ENCODE measurements around the gene ADAMTS17. TPM values are rescaled to one million over a fixed set of nuclear protein-coding genes. Genes with fewer than 3 reads are reported as not detected.

ADAMTS17 gene
- total RNA-seq, 1 donor from 2014 or later, result not detected

- no peak for DNase-seq (ENCODE audit: extremely low read depth, low read depth, low spot score)
These were observed 63.0 kb downstream of the ADAMTS17 start for GRCh38 chr15:100278596-100279380.

GRCh38 chr15:100277087-100277855 is 64.5 kb downstream of the ADAMTS17 start:
- no peak for DNase-seq (ENCODE audit: extremely low read depth, low read depth, low spot score)

GRCh38 chr15:100276506-100276905 is 65.3 kb downstream of the ADAMTS17 start:
- DNase-seq (ENCODE audit: extremely low read depth, low read depth, low spot score), result no peak

- no peak for DNase-seq (ENCODE audit: extremely low read depth, low read depth, low spot score)
These were observed 66.1 kb downstream of the ADAMTS17 start for GRCh38 chr15:100275641-100276040.

GRCh38 chr15:100269831-100270230 is 71.9 kb downstream of the ADAMTS17 start:
- no peak for DNase-seq (ENCODE audit: extremely low read depth, low read depth, low spot score)

- DNase-seq (ENCODE audit: extremely low read depth, low read depth, low spot score), result no peak
These were observed 75.6 kb downstream of the ADAMTS17 start for GRCh38 chr15:100266166-100266565.

GRCh38 chr15:100265641-100266035 is 76.1 kb downstream of the ADAMTS17 start:
- no peak for DNase-seq (ENCODE audit: extremely low read depth, low read depth, low spot score)

- DNase-seq (ENCODE audit: extremely low read depth, low read depth, low spot score), result no peak
These were observed 76.7 kb downstream of the ADAMTS17 start for GRCh38 chr15:100264994-100265640.

- no peak for DNase-seq (ENCODE audit: extremely low read depth, low read depth, low spot score)
These were observed 77.9 kb downstream of the ADAMTS17 start for GRCh38 chr15:100263721-100264455.

- DNase-seq (ENCODE audit: extremely low read depth, low read depth, low spot score), result no peak
These were observed 78.7 kb downstream of the ADAMTS17 start for GRCh38 chr15:100263031-100263430.

- DNase-seq (ENCODE audit: extremely low read depth, low read depth, low spot score), result no peak
These were observed 80.2 kb downstream of the ADAMTS17 start for GRCh38 chr15:100261302-100262240.

- DNase-seq (ENCODE audit: extremely low read depth, low read depth, low spot score), result no peak
These were observed 82.5 kb downstream of the ADAMTS17 start for GRCh38 chr15:100259266-100259665.

GRCh38 chr15:100256970-100257650 is 84.7 kb downstream of the ADAMTS17 start:
- no peak for DNase-seq (ENCODE audit: extremely low read depth, low read depth, low spot score)

GRCh38 chr15:100256101-100256969 is 85.4 kb downstream of the ADAMTS17 start:
- DNase-seq (ENCODE audit: extremely low read depth, low read depth, low spot score), result no peak

GRCh38 chr15:100255644-100256043 is 86.1 kb downstream of the ADAMTS17 start:
- no peak for DNase-seq (ENCODE audit: extremely low read depth, low read depth, low spot score)

- DNase-seq (ENCODE audit: extremely low read depth, low read depth, low spot score), result no peak
These were observed 87.1 kb downstream of the ADAMTS17 start for GRCh38 chr15:100254691-100255090.

GRCh38 chr15:100254285-100254684 is 87.5 kb downstream of the ADAMTS17 start:
- DNase-seq (ENCODE audit: extremely low read depth, low read depth, low spot score), result no peak

GRCh38 chr15:100253640-100254039 is 88.1 kb downstream of the ADAMTS17 start:
- no peak for DNase-seq (ENCODE audit: extremely low read depth, low read depth, low spot score)
